Adrenal gland (tissue), 5 donors: ENCODE data around the gene PTCRA.

Experiments used
- POLR2A ChIP-seq, 2 donors: fragments of 450-650 bp; IDR thresholded peaks; one replicate each; pipeline ENCODE4 v1.6.1; 2017; ENCODE audit warnings: antibody characterized with exemption in 2 of 2, mild to moderate bottlenecking in 2 of 2, moderate library complexity in 1 of 2
- TF ChIP-seq, protein P1 (sequence below), 6 experiments: fragments of 450-650 bp in 4 of 6; fragments of 200-600 bp in 2 of 6; sonication (generic) in 1 of 6; IDR thresholded peaks; 1 replicate in 5 of 6; 2 replicates in 1 of 6; pipeline versions ENCODE4 v1.5.1 to v1.8.0; 2016 to 2021; ENCODE audit warnings: antibody characterized with exemption in 6 of 6, mild to moderate bottlenecking in 2 of 6, moderate library complexity in 1 of 6
- donor health status: DM: no; HTN: no; CAD: no.

DNA sequence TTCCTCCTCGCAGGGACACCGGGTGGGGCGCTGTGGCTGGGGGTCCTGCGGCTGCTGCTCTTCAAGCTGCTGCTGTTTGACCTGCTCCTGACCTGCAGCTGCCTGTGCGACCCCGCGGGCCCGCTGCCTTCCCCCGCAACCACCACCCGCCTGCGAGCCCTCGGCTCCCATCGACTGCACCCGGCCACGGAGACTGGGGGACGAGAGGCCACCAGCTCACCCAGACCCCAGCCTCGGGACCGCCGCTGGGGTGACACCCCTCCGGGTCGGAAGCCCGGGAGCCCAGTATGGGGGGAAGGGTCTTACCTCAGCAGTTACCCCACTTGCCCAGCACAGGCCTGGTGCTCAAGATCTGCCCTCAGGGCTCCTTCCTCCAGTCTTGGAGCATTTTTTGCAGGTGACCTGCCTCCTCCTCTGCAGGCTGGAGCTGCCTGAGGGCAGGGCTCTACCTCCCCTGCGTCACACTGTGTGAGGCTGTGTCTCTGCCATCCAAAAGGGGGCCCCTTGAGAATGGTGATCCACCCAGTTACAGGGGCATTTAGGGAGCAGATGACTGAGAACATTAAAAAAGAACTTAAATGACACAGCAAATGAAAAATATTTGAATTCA is 9.5 kb downstream of the PTCRA start:
- TF ChIP-seq, protein P1, sequence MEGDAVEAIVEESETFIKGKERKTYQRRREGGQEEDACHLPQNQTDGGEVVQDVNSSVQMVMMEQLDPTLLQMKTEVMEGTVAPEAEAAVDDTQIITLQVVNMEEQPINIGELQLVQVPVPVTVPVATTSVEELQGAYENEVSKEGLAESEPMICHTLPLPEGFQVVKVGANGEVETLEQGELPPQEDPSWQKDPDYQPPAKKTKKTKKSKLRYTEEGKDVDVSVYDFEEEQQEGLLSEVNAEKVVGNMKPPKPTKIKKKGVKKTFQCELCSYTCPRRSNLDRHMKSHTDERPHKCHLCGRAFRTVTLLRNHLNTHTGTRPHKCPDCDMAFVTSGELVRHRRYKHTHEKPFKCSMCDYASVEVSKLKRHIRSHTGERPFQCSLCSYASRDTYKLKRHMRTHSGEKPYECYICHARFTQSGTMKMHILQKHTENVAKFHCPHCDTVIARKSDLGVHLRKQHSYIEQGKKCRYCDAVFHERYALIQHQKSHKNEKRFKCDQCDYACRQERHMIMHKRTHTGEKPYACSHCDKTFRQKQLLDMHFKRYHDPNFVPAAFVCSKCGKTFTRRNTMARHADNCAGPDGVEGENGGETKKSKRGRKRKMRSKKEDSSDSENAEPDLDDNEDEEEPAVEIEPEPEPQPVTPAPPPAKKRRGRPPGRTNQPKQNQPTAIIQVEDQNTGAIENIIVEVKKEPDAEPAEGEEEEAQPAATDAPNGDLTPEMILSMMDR (IDR thresholded peaks at IDR 0.05), result no peak
- TF ChIP-seq POLR2A (IDR thresholded peaks at IDR 0.05), result no peak
